Heart left ventricle (tissue), 13 donors: ENCODE results near the gene POU3F3.

Source experiments
- POLR2A ChIP-seq, 2 donors: fragments of 450-650 bp; IDR thresholded peaks; one replicate each; pipeline ENCODE4 v1.6.1; 2017; ENCODE audit warnings: antibody characterized with exemption in 2 of 2, mild to moderate bottlenecking in 2 of 2, moderate library complexity in 2 of 2
- TF ChIP-seq, protein P1 (sequence below), 12 donors: fragments of 200-600 bp; sonication (generic) in 4 of 12; IDR thresholded peaks; one replicate each; pipeline versions ENCODE4 v1.5.0 to v1.8.0; 2018 to 2022; ENCODE audit warnings: antibody characterized with exemption in 12 of 12, mild to moderate bottlenecking in 5 of 12
- donor health status: ischemic (EF 13 %, LVEDD 7.1; RV severe dilation, severe dysfunction).
- donor health status: DM: no; HTN: yes; CAD: no.
- donor health status: DM: no; HTN: no; CAD: no.
- donor health status: ischemic (EF 25% LVEDD 6.9; RV normal size, moderate dysfunction).
- donor health status: ischemic (EF 25% LVEDD 5.7; RV mildly dilated, moderate dysfunction).
- donor health status: ischemic (EF 35%, LVEDD 5.7; RV mildly dilated, moderate dysfunction).
- donor health status: nonischemic (EF 11% LVEDD 7.7; RV severe dilation, severe dysfunction).
- donor health status: DM: yes; HTN: yes; CAD: no.
- donor health status: PGD.
- donor health status: ischemic (EF 29% LVEDD 5.4; RV normal size, mild dysfunction).
- donor health status: nonischemic (EF 23%, LVEDD 6.1; RV moderate dilation, normal function).

- TF ChIP-seq, protein P1, sequence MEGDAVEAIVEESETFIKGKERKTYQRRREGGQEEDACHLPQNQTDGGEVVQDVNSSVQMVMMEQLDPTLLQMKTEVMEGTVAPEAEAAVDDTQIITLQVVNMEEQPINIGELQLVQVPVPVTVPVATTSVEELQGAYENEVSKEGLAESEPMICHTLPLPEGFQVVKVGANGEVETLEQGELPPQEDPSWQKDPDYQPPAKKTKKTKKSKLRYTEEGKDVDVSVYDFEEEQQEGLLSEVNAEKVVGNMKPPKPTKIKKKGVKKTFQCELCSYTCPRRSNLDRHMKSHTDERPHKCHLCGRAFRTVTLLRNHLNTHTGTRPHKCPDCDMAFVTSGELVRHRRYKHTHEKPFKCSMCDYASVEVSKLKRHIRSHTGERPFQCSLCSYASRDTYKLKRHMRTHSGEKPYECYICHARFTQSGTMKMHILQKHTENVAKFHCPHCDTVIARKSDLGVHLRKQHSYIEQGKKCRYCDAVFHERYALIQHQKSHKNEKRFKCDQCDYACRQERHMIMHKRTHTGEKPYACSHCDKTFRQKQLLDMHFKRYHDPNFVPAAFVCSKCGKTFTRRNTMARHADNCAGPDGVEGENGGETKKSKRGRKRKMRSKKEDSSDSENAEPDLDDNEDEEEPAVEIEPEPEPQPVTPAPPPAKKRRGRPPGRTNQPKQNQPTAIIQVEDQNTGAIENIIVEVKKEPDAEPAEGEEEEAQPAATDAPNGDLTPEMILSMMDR (IDR thresholded peaks at IDR 0.05) = no peak
- TF ChIP-seq POLR2A (IDR thresholded peaks at IDR 0.05) = no peak
Observed at GRCh38 chr2:104896446-104896845, 42.5 kb downstream of the POU3F3 start.
